ENCODE measurements around the gene PPP1R2. TPM values are rescaled to one million over a fixed set of nuclear protein-coding genes. Genes with fewer than 3 reads are reported as not detected.

PPP1R2 gene
- total and polyA plus RNA-seq, 2 of the 13 experiments (the other 11 are each of a cell fraction or from before 2014, with no cell fraction given): 36.5 to 86.5 TPM

GRCh38 chr3:195548501-195548900 is 5.4 kb upstream of the PPP1R2 start (continued):
- TF ChIP-seq ZNF276 (CRISPR knock-in tag; IDR thresholded peaks at IDR 0.05; ENCODE audit: low read depth): no peak
- TF ChIP-seq MXI1 (IDR thresholded peaks at IDR 0.05; ENCODE audit: borderline replicate concordance, low read depth, low read length): no peak
- TF ChIP-seq ZBTB4 (CRISPR knock-in tag; IDR thresholded peaks at IDR 0.05; ENCODE audit: borderline replicate concordance): no peak
- no peak for TF ChIP-seq ZNF256 (CRISPR knock-in tag; conservative IDR thresholded peaks at IDR 0.05)
- TF ChIP-seq ZBTB44 (CRISPR knock-in tag; IDR thresholded peaks at IDR 0.05): no peak
- no peak for TF ChIP-seq TP53 (CRISPR knock-in tag; conservative IDR thresholded peaks at IDR 0.05)
- no peak for TF ChIP-seq AGO2 (optimal IDR thresholded peaks at IDR 0.05; ENCODE audit: low read depth, low read length)
- TF ChIP-seq HES4 (CRISPR knock-in tag; IDR thresholded peaks at IDR 0.05; ENCODE audit: borderline replicate concordance): no peak
- peak; percentile 85 for TF ChIP-seq HMG20B (CRISPR knock-in tag; conservative IDR thresholded peaks at IDR 0.05)
- no peak for TF ChIP-seq ZNF776 (CRISPR knock-in tag; IDR thresholded peaks at IDR 0.05)
- no peak for TF ChIP-seq JARID2 (CRISPR knock-in tag; IDR thresholded peaks at IDR 0.05; ENCODE audit: insufficient replicate concordance)
- no peak for TF ChIP-seq ZNF34 (CRISPR knock-in tag; IDR thresholded peaks at IDR 0.05; ENCODE audit: borderline replicate concordance)
- no peak for TF ChIP-seq UBTF (CRISPR knock-in tag; IDR thresholded peaks at IDR 0.05)
- no peak for TF ChIP-seq ZSCAN22 (CRISPR knock-in tag; IDR thresholded peaks at IDR 0.05)
- TF ChIP-seq GPN1 (CRISPR knock-in tag; IDR thresholded peaks at IDR 0.05; ENCODE audit: borderline replicate concordance): no peak
- no peak for TF ChIP-seq ELF4 (CRISPR knock-in tag; IDR thresholded peaks at IDR 0.05; ENCODE audit: borderline replicate concordance)
- TF ChIP-seq CHD2 (IDR thresholded peaks at IDR 0.05; ENCODE audit: low read depth, low read length): no peak
- no peak for TF ChIP-seq CBX1 (IDR thresholded peaks at IDR 0.05; ENCODE audit: low read depth)
- TF ChIP-seq CBX5 (CRISPR knock-in tag; IDR thresholded peaks at IDR 0.05; ENCODE audit: borderline replicate concordance): no peak
- no peak for TF ChIP-seq ZBTB7B (CRISPR knock-in tag; IDR thresholded peaks at IDR 0.05)
- no peak for TF ChIP-seq ONECUT2 (CRISPR knock-in tag; IDR thresholded peaks at IDR 0.05)
- no peak for TF ChIP-seq ZNF879 (CRISPR knock-in tag; IDR thresholded peaks at IDR 0.05)
- TF ChIP-seq TEAD3 (CRISPR knock-in tag; optimal IDR thresholded peaks at IDR 0.05; ENCODE audit: borderline replicate concordance): peak; percentile 76
